ENCODE measurements around the gene TSEN2.

DNA sequence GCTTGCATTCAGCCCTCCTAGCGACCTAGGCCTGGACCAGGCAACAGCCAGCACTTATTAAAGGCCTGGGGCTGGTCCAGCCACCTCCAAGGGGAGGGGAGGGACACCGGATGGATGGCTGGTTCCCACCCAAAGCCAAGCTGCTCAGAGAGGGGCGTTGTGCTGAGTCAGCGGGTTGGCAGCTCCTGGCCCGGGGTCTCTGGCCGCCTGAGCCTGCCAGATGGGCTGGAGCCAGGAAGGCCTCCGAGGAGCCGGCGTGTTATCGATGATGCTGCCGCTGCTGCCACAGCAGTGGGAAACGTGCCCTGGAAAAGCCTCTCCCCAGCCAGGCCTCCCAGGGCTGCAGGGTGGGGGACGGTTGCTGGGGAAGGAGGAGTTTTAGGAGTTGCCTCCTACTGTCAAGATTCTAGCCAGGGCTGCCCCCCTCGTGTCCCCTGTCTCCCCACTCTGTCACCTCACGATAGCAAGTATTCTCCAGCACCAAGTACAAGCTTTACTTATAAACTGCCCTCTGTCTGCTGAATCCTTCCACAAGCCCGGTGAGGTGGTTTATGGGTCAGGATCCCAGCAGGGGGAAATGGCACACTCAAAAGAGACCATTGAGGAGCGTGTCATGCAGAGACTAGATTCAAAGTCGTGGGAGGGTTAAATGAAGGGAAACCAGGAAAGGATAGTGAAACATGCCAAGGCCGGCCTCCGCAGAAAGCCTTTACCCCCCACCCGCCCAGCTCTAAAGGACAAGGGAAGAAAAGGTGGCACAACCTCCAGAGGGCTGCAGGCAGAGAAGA is 43.2 kb upstream of the TSEN2 start:
- TF ChIP-seq ATRX (CRISPR knock-in tag; IDR thresholded peaks at IDR 0.05; ENCODE audit: borderline replicate concordance) (no peak), NAIF1 (CRISPR knock-in tag; IDR thresholded peaks at IDR 0.05; ENCODE audit: borderline replicate concordance) (no peak), ZNF256 (CRISPR knock-in tag; conservative IDR thresholded peaks at IDR 0.05) (no peak), RAD21 (CRISPR knock-in tag; IDR thresholded peaks at IDR 0.05) (no peak), NCOA1 (CRISPR knock-in tag; IDR thresholded peaks at IDR 0.05) (no peak), MAFK (conservative IDR thresholded peaks at IDR 0.05 in 1 of 2, IDR thresholded peaks at IDR 0.05 in 1 of 2; ENCODE audit: low read length in 2 of 2) (peak; percentile 94 to 97), TBX3 (IDR thresholded peaks at IDR 0.05; ENCODE audit: borderline replicate concordance) (no peak), POLR2A (IDR thresholded peaks at IDR 0.05; ENCODE audit: insufficient read depth in 1 of 2, low read depth in 2 of 2, low read length in 2 of 2) (no peak)
- TF ChIP-seq, protein P1, sequence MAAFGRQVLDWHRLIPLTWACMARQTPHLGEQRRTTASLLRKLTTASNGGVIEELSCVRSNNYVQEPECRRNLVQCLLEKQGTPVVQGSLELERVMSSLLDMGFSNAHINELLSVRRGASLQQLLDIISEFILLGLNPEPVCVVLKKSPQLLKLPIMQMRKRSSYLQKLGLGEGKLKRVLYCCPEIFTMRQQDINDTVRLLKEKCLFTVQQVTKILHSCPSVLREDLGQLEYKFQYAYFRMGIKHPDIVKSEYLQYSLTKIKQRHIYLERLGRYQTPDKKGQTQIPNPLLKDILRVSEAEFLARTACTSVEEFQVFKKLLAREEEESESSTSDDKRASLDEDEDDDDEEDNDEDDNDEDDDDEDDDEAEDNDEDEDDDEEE (CRISPR knock-in tag; IDR thresholded peaks at IDR 0.05): no peak
- TF ChIP-seq, protein P2, sequence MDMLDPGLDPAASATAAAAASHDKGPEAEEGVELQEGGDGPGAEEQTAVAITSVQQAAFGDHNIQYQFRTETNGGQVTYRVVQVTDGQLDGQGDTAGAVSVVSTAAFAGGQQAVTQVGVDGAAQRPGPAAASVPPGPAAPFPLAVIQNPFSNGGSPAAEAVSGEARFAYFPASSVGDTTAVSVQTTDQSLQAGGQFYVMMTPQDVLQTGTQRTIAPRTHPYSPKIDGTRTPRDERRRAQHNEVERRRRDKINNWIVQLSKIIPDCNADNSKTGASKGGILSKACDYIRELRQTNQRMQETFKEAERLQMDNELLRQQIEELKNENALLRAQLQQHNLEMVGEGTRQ (IDR thresholded peaks at IDR 0.05; ENCODE audit: low read depth, low read length): no peak
- TF ChIP-seq, protein P2 (CRISPR knock-in tag; IDR thresholded peaks at IDR 0.05; ENCODE audit: borderline replicate concordance): no peak
- TF ChIP-seq, protein P3, sequence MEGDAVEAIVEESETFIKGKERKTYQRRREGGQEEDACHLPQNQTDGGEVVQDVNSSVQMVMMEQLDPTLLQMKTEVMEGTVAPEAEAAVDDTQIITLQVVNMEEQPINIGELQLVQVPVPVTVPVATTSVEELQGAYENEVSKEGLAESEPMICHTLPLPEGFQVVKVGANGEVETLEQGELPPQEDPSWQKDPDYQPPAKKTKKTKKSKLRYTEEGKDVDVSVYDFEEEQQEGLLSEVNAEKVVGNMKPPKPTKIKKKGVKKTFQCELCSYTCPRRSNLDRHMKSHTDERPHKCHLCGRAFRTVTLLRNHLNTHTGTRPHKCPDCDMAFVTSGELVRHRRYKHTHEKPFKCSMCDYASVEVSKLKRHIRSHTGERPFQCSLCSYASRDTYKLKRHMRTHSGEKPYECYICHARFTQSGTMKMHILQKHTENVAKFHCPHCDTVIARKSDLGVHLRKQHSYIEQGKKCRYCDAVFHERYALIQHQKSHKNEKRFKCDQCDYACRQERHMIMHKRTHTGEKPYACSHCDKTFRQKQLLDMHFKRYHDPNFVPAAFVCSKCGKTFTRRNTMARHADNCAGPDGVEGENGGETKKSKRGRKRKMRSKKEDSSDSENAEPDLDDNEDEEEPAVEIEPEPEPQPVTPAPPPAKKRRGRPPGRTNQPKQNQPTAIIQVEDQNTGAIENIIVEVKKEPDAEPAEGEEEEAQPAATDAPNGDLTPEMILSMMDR (CRISPR knock-in tag; IDR thresholded peaks at IDR 0.05): no peak
